SK-N-DZ (cell line): ENCODE results near the gene DNASE1L2.
"Not testable (repeated sequence)": the region's sequence is repeated elsewhere in the genome, so short reads cannot be mapped to it uniquely, and the experiment has no call there.

ENCODE experiments used
- DNase-seq: peaks from one replicate; pipeline ENCODE4 v3.0.0-alpha.2; 2015; ENCODE audit warnings: low spot score

The DNASE1L2 gene

DNA sequence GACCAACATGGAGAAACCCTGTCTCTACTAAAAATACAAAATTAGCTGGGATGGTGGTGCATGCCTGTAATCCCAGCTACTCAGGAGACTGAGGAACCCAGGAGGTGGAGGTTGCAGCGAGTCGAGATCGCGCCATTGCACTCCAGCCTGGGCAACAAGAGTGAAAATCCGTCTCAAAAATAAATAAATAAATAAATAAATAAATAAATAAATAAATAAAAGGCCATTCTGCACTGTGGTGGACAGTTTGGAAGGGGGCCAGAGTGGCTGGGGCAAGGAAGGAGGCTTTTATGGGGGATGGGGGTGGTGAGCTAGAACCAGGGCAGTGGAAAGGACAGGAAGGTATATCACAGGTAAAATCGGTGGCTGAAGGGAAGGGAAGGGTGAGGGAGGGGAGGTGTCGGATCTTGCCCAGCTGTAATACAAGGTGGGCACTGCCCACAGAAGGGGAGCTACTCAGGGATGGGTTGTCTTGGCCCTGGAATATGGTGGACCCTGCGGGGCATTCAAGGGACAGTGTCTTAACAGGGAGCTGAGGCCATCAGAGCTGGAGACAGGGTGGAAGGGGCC lies 33.0 kb upstream of the DNASE1L2 start:
- not testable (repeated sequence) for DNase-seq

- DNase-seq = no peak
These were observed 31.7 kb upstream of the DNASE1L2 start for GRCh38 chr16:2204416-2205103.

DNA sequence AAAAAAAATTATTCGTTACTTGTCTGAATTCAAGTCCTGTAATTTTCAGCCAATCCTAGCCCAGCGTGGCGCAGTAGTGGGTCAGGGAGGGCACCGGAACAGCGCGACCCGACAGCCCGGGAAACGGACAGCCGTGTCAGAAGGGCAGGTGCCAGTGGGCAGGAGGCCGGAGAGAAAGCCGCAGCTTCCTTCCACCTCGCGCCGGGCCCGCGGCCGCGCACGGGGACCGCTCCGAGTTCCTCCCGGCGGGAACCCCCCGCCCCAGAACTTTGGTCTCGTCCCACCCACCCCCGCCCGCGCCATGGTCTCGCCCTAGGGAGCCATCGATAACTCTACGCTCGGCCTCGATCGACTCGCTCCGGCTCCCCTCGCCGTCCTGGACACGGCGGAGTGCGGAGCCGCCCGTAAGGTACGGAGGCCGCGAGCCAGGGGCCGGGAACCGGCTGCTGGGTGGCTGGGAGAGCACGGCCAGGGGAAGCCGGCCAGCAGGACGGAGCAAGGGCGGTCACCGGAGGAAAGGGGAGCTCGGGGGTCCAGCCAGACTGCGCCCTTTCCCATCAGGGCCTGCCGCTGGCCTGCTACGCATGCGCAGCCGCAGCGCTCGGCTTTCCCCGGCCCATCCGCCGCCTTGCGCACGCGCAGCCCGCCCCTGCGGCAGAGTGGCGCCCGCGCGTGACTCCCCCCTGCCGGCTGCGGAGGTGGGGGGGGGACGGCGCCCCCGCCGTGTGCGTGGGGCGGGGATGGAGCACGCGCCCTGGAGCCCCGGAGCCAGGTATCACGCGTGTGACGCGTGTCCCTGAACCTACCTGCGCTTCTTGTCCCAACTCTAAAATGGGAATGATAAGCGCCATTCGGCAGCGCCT lies 30.9 kb upstream of the DNASE1L2 start, which contains the start of gene MLST8:
Gene MLST8, plus strand, starts transcription at position 351 of the 863 bp plus-strand sequence. CDS start 632 bp downstream, outside the sequence.
- peak; percentile 86 for DNase-seq

GRCh38 chr16:2205967-2206313 lies 30.3 kb upstream of the DNASE1L2 start:
- peak; percentile 79 for DNase-seq

DNA sequence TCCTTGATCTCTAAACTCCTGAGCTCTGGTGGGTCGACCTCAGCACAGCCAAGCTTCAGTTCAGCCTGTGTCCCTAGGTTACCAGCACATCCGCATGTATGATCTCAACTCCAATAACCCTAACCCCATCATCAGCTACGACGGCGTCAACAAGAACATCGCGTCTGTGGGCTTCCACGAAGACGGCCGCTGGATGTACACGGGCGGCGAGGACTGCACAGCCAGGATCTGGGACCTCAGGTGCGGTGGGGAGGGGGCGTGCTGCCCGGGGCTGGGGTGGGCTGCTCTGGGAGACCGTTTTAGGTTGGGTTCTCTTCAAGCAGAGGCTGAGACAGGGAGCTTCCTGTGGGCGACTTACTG lies 29.8 kb upstream of the DNASE1L2 start:
- no peak for DNase-seq

- no peak for DNase-seq
These were observed 29.3 kb upstream of the DNASE1L2 start for GRCh38 chr16:2206780-2207433.

DNA sequence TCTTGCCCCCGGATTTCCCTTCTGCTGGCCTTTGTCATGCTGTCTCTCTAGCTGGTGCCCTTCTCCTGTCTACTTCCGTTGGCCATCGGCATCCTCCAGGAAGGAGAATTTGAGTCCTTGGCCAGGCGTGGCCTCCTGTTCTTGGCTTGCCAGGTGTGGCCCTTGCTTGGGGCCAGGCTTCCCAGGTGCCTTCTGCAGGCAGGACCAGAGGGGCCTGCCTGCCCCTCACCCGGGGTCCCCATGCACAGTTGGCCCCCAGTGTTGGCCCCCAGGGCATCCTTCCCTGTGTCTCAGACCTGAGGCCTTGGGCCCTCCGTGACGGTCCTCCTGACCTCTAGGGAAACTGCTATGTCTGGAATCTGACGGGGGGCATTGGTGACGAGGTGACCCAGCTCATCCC lies 28.4 kb upstream of the DNASE1L2 start:
- no peak for DNase-seq

DNA sequence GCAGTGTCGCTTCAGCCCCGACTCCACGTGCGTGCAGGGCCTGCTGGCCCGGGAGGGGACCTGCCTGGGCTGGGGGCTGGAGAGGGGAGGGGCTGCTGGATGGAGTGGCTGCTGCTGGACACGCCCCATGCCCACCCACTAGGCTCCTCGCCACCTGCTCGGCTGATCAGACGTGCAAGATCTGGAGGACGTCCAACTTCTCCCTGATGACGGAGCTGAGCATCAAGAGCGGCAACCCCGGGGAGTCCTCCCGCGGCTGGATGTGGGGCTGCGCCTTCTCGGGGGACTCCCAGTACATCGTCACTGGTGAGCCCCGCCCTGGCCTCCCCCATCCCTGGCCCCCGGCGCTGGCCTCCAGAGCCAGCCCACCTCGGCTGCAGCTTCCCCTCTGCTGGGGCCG lies 27.9 kb upstream of the DNASE1L2 start:
- peak; percentile 73 for DNase-seq

- no peak for DNase-seq
These were observed 27.5 kb upstream of the DNASE1L2 start for GRCh38 chr16:2208772-2209171.

- no peak for DNase-seq
These were observed 26.8 kb upstream of the DNASE1L2 start for GRCh38 chr16:2209258-2210008.

DNA sequence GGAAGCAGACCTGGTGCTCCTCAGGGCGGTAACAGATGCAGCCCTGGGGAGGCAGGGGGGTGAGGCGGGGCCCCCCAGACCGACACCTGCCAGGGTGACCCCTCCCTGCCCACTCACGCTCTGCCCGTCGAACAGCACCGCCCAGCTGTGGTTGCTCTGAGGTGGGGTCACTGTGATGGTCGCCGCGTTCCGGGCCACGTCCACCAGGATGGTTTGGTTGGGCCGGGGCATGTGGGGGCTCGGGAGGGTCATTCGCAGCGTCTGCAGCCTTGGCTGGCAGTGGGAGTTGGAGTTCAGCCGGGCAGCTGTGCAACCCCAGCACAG lies 26.3 kb upstream of the DNASE1L2 start:
- DNase-seq = no peak

DNA sequence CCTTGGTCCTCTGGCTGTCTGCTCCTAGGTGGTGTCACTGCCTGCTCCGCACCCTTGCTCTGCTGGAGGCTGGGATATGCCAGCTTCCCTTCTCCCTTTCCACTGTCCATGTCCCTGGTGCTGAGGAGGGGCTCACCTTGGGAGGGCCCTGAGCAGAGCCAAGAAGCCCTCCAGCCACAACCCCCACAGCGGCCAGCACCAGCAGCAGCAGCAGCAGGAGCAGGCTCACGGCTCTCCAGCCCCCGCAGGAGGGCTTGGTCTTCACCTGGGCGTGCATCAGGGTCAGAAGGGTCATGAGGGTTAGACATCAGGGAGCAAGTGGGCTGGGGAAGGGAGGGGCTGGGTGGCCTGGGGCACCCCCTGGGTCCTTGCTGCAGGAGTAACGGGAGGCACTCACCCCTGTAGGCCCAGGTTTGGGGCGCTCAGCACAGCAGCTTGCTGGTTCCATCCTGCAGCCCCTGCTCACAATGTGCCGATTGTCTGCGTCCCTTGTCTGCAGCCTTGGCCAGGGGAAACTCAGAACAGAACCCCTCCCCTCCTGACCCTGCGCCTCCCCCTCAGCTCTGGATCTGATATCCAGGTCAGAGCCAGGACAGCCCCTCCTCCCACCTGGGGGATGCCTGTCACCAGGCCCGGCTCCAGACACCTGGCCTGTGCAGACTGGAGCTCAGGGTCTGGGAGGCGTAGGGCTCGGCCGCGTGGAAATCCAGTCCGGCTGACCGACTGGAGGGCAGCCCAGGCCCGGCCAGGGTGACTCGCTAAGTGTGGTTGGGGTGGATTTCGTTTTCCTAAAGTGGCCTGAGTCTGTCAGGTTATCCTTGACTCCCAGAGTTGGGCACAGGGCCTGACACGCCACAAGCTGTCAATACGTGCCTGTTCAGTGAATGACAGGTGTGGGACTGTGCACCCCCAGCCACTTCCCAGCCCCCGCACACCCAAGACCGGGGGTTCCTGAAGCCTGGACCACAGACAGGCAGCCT lies 25.6 kb upstream of the DNASE1L2 start, which contains the start of gene BRICD5:
Gene BRICD5, minus strand, starts transcription at position 478 of the 980 bp plus-strand sequence. Its CDS starts 30 bp downstream, at position 448.
- peak; percentile 74 for DNase-seq

DNA sequence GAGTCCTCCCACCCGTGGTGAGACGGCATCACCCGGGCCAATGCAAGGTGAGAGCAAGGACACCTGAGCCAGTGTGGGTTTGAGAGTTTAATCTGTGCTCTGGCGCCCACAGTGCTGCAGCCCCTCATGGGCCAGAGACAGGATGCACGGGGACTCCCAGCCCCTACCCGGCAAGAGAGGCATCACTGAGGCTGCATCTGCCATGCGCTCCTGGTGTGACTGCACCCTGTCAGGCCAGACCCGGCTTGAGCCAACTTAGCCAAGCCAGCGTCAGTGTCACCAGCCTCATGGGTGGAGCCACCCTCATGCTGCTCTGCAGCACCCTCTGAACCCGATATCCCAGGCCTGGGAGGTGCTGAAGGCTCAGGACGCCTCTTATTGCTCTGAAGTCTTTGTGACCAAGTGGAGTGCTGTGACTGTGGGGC lies 24.3 kb upstream of the DNASE1L2 start:
- DNase-seq = no peak

- no peak for DNase-seq
These were observed 23.6 kb upstream of the DNASE1L2 start for GRCh38 chr16:2212362-2213324.

- no peak for DNase-seq
These were observed 22.2 kb upstream of the DNASE1L2 start for GRCh38 chr16:2213817-2214718.

GRCh38 chr16:2214719-2214968 lies 21.6 kb upstream of the DNASE1L2 start, which contains the start of gene PGP:
Gene PGP, minus strand, starts transcription at chr16:2214840. Its CDS starts 63 bp downstream, at chr16:2214777.
- DNase-seq = no peak

DNA sequence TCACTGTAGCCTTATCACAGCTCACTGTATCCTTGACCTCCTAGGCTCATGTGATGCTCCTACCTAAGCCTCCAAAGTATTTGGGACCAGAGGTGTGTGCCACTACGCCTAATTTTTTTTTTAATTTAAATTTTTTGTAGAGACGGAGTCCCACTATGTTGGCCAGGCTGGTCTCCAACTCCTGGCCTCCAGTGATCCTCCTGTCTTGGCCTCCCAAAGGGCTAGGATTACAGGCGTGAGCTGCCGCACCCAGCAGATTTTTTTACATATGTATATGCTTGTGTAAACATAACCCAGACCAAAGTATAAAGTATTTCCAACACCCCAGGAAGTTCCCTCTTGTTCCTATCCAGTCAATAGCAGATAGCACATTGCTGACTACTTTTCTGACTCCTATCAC lies 19.9 kb upstream of the DNASE1L2 start:
- no peak for DNase-seq
